ENCODE data around the gene TFAP2B. TPM values are rescaled to one million over a fixed set of nuclear protein-coding genes. Genes with fewer than 3 reads are reported as not detected.

TFAP2B gene
- total RNA-seq, 2 donors from 2014 or later = not detected

- peaks cover 100% of the 10 kb centered on the region for H3K27me3 ChIP-seq (ENCODE audit: control insufficient read depth, insufficient read depth, low read length, poor library complexity, severe bottlenecking)
- no peak overlapping the region for H3K9ac ChIP-seq (ENCODE audit: extremely low read depth, low read length, poor library complexity, severe bottlenecking)
- no peaks in the 10 kb centered on the region for H3K4me1 ChIP-seq (ENCODE audit: control insufficient read depth, insufficient read depth, low read length)
- H3K27ac ChIP-seq (ENCODE audit: low read depth, low read length) = peak overlapping the region; percentile 14
- 2 to 6% methylated on average over 3 to 6 of the region's 6 CpGs for WGBS, 2 experiments (ENCODE audit: insufficient coverage in 1 of 2, insufficient read length in 1 of 2)
- Mint-ChIP-seq H3K4me3 (no peak overlapping the region), H3K27ac (no peak overlapping the region), H3K4me1 (peaks cover 52% of the 10 kb centered on the region), H3K9me3 (peaks cover 1% of the 10 kb centered on the region), H3K27me3 (ENCODE audit: insufficient read depth) (peaks cover 100% of the 10 kb centered on the region), H3K36me3 (ENCODE audit: low read depth) (no peaks in the 10 kb centered on the region)
- no peaks in the 10 kb centered on the region for H3K9me3 ChIP-seq (ENCODE audit: control insufficient read depth, low read length)
- H3K36me3 ChIP-seq (ENCODE audit: control insufficient read depth, insufficient read depth, low read length) = no peaks in the 10 kb centered on the region
- no peak for DNase-seq
- H3K4me3 ChIP-seq (ENCODE audit: low read length) = no peak overlapping the region
- no peak for TF ChIP-seq CTCF (conservative IDR thresholded peaks at IDR 0.05)
Observed at GRCh38 chr6:50822078-50822476, 3.4 kb downstream of the TFAP2B start.

- WGBS, 2 experiments (ENCODE audit: insufficient coverage in 1 of 2, insufficient read length in 1 of 2) = 1 to 5% methylated on average over 10 to 45 of the region's 46 CpGs
- peaks cover 100% of the 10 kb centered on the region for H3K27me3 ChIP-seq (ENCODE audit: control insufficient read depth, insufficient read depth, low read length, poor library complexity, severe bottlenecking)
- Mint-ChIP-seq H3K4me1 (peaks cover 49% of the 10 kb centered on the region), H3K27ac (no peak overlapping the region), H3K27me3 (ENCODE audit: insufficient read depth) (peaks cover 100% of the 10 kb centered on the region), H3K4me3 (peak overlapping the region; percentile 24), H3K36me3 (ENCODE audit: low read depth) (no peaks in the 10 kb centered on the region), H3K9me3 (peaks cover 1% of the 10 kb centered on the region)
- peak; percentile 67 for DNase-seq
- H3K4me1 ChIP-seq (ENCODE audit: control insufficient read depth, insufficient read depth, low read length) = no peaks in the 10 kb centered on the region
- H3K27ac ChIP-seq (ENCODE audit: low read depth, low read length) = no peak overlapping the region
- no peak overlapping the region for H3K4me3 ChIP-seq (ENCODE audit: low read length)
- TF ChIP-seq CTCF (conservative IDR thresholded peaks at IDR 0.05) = no peak
- no peak overlapping the region for H3K9ac ChIP-seq (ENCODE audit: extremely low read depth, low read length, poor library complexity, severe bottlenecking)
- H3K36me3 ChIP-seq (ENCODE audit: control insufficient read depth, insufficient read depth, low read length) = no peaks in the 10 kb centered on the region
- H3K9me3 ChIP-seq (ENCODE audit: control insufficient read depth, low read length) = no peaks in the 10 kb centered on the region
Observed at GRCh38 chr6:50823094-50823920, 4.6 kb downstream of the TFAP2B start.

GRCh38 chr6:50824552-50824951, 5.9 kb downstream of the TFAP2B start:
- peaks cover 99% of the 10 kb centered on the region for H3K27me3 Mint-ChIP-seq (ENCODE audit: insufficient read depth)
- no peak overlapping the region for H3K4me3 ChIP-seq (ENCODE audit: low read length)
- peaks cover 100% of the 10 kb centered on the region for H3K27me3 ChIP-seq (ENCODE audit: control insufficient read depth, insufficient read depth, low read length, poor library complexity, severe bottlenecking)
- no peak for TF ChIP-seq CTCF (conservative IDR thresholded peaks at IDR 0.05)
- H3K9me3 ChIP-seq (ENCODE audit: control insufficient read depth, low read length) = no peaks in the 10 kb centered on the region
- H3K36me3 Mint-ChIP-seq (ENCODE audit: low read depth) = no peaks in the 10 kb centered on the region
- no peak overlapping the region for H3K27ac Mint-ChIP-seq
- H3K9me3 Mint-ChIP-seq = peaks cover 1% of the 10 kb centered on the region
- 11% methylated on average over 2 of the region's 2 CpGs; no CpG with 5 or more reads in 1 of the 2 experiments for WGBS, 2 experiments (ENCODE audit: insufficient coverage in 1 of 2, insufficient read length in 1 of 2)
- DNase-seq = no peak
- no peaks in the 10 kb centered on the region for H3K36me3 ChIP-seq (ENCODE audit: control insufficient read depth, insufficient read depth, low read length)
- H3K4me1 ChIP-seq (ENCODE audit: control insufficient read depth, insufficient read depth, low read length) = no peaks in the 10 kb centered on the region
- H3K9ac ChIP-seq (ENCODE audit: extremely low read depth, low read length, poor library complexity, severe bottlenecking) = no peak overlapping the region
- H3K4me3 Mint-ChIP-seq = no peak overlapping the region
- H3K4me1 Mint-ChIP-seq = peaks cover 49% of the 10 kb centered on the region
- H3K27ac ChIP-seq (ENCODE audit: low read depth, low read length) = no peak overlapping the region

All from endodermal cell (in vitro differentiated cells).